Right kidney (tissue), 1 donor: Measurements from ENCODE around the gene HSD17B14.
"Not testable (repeated sequence)": the region's sequence is repeated elsewhere in the genome, so short reads cannot be mapped to it uniquely, and the experiment has no call there.

ENCODE experiments used
- DNase-seq: peaks from one replicate; pipeline ENCODE4 v3.0.0-alpha.2; 2016

Gene HSD17B14

GRCh38 chr19:48798937-48799336 lies 37.4 kb downstream of the HSD17B14 start:
- DNase-seq = no peak

- no peak for DNase-seq
Measured at GRCh38 chr19:48797103-48797502, 39.2 kb downstream of the HSD17B14 start.

GRCh38 chr19:48796298-48797083 lies 39.8 kb downstream of the HSD17B14 start:
- no peak for DNase-seq

- DNase-seq = no peak
Measured at GRCh38 chr19:48795685-48796070, 40.6 kb downstream of the HSD17B14 start.

- DNase-seq = peak; percentile 96
Measured at GRCh38 chr19:48795055-48795684, 41.1 kb downstream of the HSD17B14 start.

GRCh38 chr19:48794291-48794690 lies 42.0 kb downstream of the HSD17B14 start:
- no peak for DNase-seq

- DNase-seq = no peak
Measured at GRCh38 chr19:48793271-48793670, 43.0 kb downstream of the HSD17B14 start.

GRCh38 chr19:48787331-48787730 lies 49.0 kb downstream of the HSD17B14 start:
- not testable (repeated sequence) for DNase-seq

- DNase-seq = not testable (repeated sequence)
Measured at GRCh38 chr19:48786422-48786821, 49.9 kb downstream of the HSD17B14 start.

- no peak for DNase-seq
Measured at GRCh38 chr19:48784527-48784926, 51.8 kb downstream of the HSD17B14 start.

- DNase-seq = peak; percentile 43
Measured at GRCh38 chr19:48780631-48781391, 55.5 kb downstream of the HSD17B14 start.

GRCh38 chr19:48779636-48780035 lies 56.7 kb downstream of the HSD17B14 start:
- DNase-seq = no peak

- no peak for DNase-seq
Measured at GRCh38 chr19:48777720-48778119, 58.6 kb downstream of the HSD17B14 start.

- no peak for DNase-seq
Measured at GRCh38 chr19:48777139-48777538, 59.2 kb downstream of the HSD17B14 start.

GRCh38 chr19:48772503-48772953 lies 63.8 kb downstream of the HSD17B14 start:
- DNase-seq = no peak

GRCh38 chr19:48770734-48771472 lies 65.4 kb downstream of the HSD17B14 start:
- no peak for DNase-seq

GRCh38 chr19:48770266-48770665 lies 66.0 kb downstream of the HSD17B14 start:
- DNase-seq = no peak

- no peak for DNase-seq
Measured at GRCh38 chr19:48768994-48769713, 67.1 kb downstream of the HSD17B14 start.

GRCh38 chr19:48768171-48768753 lies 68.0 kb downstream of the HSD17B14 start:
- DNase-seq = not testable (repeated sequence)

GRCh38 chr19:48765816-48766215 lies 70.5 kb downstream of the HSD17B14 start:
- not testable (repeated sequence) for DNase-seq
